BLaER1 treated with 17β-estradiol and CSF1 and Interleukin-3, amounts not matched to agents 10 nM and 100 nM (cell line): ENCODE data around the gene NEO1.

Experiments used
- H3K27ac ChIP-seq, 11 experiments: shearing (Covaris generic); formaldehyde crosslinking; 2 replicates each; pipeline ENCODE4 v1.8.1; 2022
- H3K27me3 ChIP-seq, 11 experiments: shearing (Covaris generic); formaldehyde crosslinking; 2 replicates each; pipeline ENCODE4 v1.8.1; 2022
- H3K36me3 ChIP-seq, 11 experiments: shearing (Covaris generic); formaldehyde crosslinking; 2 replicates each; pipeline ENCODE4 v1.8.1; 2022
- H3K4me1 ChIP-seq, 10 experiments: shearing (Covaris generic); formaldehyde crosslinking; 2 replicates each; pipeline ENCODE4 v1.8.1; 2022
- H3K4me2 ChIP-seq, 11 experiments: shearing (Covaris generic); formaldehyde crosslinking; 2 replicates each; pipeline ENCODE4 v1.8.1; 2022
- H3K4me3 ChIP-seq, 10 experiments: shearing (Covaris generic); formaldehyde crosslinking; 2 replicates each; pipeline ENCODE4 v1.8.1; 2022
- H3K9ac ChIP-seq, 11 experiments: shearing (Covaris generic); formaldehyde crosslinking; 2 replicates each; pipeline ENCODE4 v1.8.1; 2022
- H3K9me3 ChIP-seq, 11 experiments: shearing (Covaris generic); formaldehyde crosslinking; replicated peaks in 1 of 11; 2 replicates each; pipeline ENCODE4 v1.8.1; 2022
- H4K20me1 ChIP-seq, 11 experiments: shearing (Covaris generic); formaldehyde crosslinking; 2 replicates each; pipeline ENCODE4 v1.8.1; 2022
- Cebpa-rat ChIP-seq, 11 experiments: shearing (Covaris generic); IDR thresholded peaks; 2 replicates each; pipeline ENCODE4 v1.8.1; 2022

The NEO1 gene

GRCh38 chr15:73078722-73079121, 26.5 kb downstream of the NEO1 start:
- Histone ChIP-seq H3K27ac (peak overlapping the region in 3 of 11 experiments; percentile 9 to 20 (median 16); a peak in 2 of 22 replicates), H3K4me2 (peak overlapping the region in 10 of 11 experiments; percentile 25 to 77 (median 59); a peak in 17 of 22 replicates), H4K20me1 (peaks cover 0 to 11% (median 0%) of the 10 kb centered on the region in 11 experiments; a peak in 1 of 22 replicates), H3K4me3 (no peak overlapping the region), H3K9me3 (no peaks in the 10 kb centered on the region), H3K4me1 (peaks cover 17 to 72% (median 40%) of the 10 kb centered on the region in 10 experiments), H3K36me3 (no peaks in the 10 kb centered on the region), H3K9ac (0 out of 22 replicates have a peak overlapping the region, but pooled peaks of 2 of the 11 experiments have one; percentile 6 to 18), H3K27me3 (no peaks in the 10 kb centered on the region)
- TF ChIP-seq Cebpa-rat (IDR thresholded peaks at IDR 0.05), result no peak

DNA sequence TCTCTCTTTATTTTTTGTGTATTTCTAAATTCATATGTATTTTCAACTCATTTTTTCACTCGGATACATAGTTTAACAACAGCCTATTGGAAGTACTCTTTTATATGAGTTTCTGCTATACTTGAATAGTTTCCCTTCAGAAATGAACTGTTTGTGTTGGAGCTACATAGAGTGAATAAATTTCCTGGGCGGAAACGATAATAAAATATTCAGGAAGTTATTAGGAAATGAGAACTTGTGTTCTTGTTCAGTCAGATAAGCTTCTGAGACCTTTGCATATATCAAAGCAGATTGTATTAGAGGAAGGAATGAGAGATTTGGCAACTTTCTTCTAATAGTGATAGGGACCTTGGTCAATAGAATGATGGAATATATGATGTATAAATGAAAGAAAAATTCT, 27.3 kb downstream of the NEO1 start:
- Histone ChIP-seq H3K4me3 (no peak overlapping the region), H4K20me1 (peaks cover 0 to 11% (median 0%) of the 10 kb centered on the region in 11 experiments; a peak in 1 of 22 replicates), H3K27me3 (no peaks in the 10 kb centered on the region), H3K36me3 (no peaks in the 10 kb centered on the region), H3K9ac (no peak overlapping the region), H3K9me3 (peaks cover 0 to 3% (median 0%) of the 10 kb centered on the region in 11 experiments; a peak in 1 of 22 replicates), H3K4me2 (peak overlapping the region; percentile 10 to 77 (median 55); a peak in 21 of 22 replicates), H3K4me1 (peaks cover 17 to 72% (median 40%) of the 10 kb centered on the region in 10 experiments), H3K27ac (no peak overlapping the region)
- no peak for TF ChIP-seq Cebpa-rat (IDR thresholded peaks at IDR 0.05)

- no peak for TF ChIP-seq Cebpa-rat (IDR thresholded peaks at IDR 0.05)
Observed at GRCh38 chr15:73081321-73081958, 29.2 kb downstream of the NEO1 start.

DNA sequence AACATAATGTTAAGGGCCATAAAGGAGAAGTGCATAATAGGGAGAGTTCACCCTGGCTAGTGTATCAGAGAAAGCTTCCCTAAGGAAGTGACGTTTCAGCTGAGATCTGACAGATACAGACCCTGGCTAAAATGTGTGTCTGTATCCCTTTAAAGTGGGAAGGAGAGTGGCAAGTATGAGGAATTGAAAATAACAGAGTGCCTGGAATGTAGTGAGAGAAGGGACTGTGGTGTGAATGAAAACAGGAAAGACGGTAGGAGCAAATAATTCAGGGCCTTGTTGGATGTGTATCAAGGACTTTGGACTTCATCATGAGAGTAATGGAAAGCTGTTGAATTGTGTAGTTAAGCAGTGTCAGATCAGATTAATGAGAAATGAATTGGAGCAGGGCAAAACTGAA, 30.5 kb downstream of the NEO1 start:
- TF ChIP-seq Cebpa-rat (IDR thresholded peaks at IDR 0.05), result no peak
- Histone ChIP-seq H3K4me2 (peak overlapping the region in 5 of 11 experiments; percentile 12 to 52 (median 34); a peak in 7 of 22 replicates), H3K36me3 (no peaks in the 10 kb centered on the region), H3K4me3 (no peak overlapping the region), H3K9ac (no peak overlapping the region), H4K20me1 (peaks cover 0 to 5% (median 0%) of the 10 kb centered on the region in 11 experiments; a peak in 1 of 22 replicates), H3K4me1 (peaks cover 17 to 58% (median 29%) of the 10 kb centered on the region in 10 experiments), H3K27ac (peak overlapping the region in 2 of 11 experiments; percentile 25 to 33; a peak in 2 of 22 replicates), H3K27me3 (no peaks in the 10 kb centered on the region), H3K9me3 (peaks cover 0 to 12% (median 6%) of the 10 kb centered on the region in 11 experiments; a peak in 10 of 22 replicates)

More at GRCh38 chr15:73081321-73081958, 29.2 kb downstream of the NEO1 start:
- H3K36me3 ChIP-seq, result no peaks in the 10 kb centered on the region
- H3K9me3 ChIP-seq, result peaks cover 0 to 10% (median 5%) of the 10 kb centered on the region in 11 experiments; a peak in 9 of 22 replicates
- peaks cover 17 to 56% (median 29%) of the 10 kb centered on the region in 10 experiments for H3K4me1 ChIP-seq
- no peak overlapping the region for H3K4me3 ChIP-seq
- no peak overlapping the region for H3K9ac ChIP-seq
- H3K27me3 ChIP-seq, result no peaks in the 10 kb centered on the region
- no peak overlapping the region for H3K27ac ChIP-seq
- peaks cover 0 to 5% (median 0%) of the 10 kb centered on the region in 11 experiments; a peak in 1 of 22 replicates for H4K20me1 ChIP-seq
- no peak overlapping the region for H3K4me2 ChIP-seq

DNA sequence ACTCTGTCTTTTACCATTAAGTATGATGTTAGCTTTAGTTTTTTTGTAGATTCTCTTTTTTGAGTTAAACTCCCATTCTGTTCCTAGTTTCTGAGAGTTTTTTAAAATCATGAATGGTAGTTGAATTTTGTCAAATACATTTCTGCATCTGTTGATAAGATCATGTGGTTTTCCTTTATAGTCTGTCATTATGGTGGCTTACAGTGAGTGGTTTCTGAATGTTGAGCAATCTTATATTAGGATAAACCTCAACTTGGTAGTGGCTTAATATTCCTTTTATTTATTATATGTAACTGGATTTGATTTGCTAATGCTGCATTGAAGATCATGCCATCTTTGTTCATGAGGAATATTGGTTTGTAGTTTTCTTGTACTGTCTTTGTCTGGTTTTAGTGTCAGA, 34.8 kb downstream of the NEO1 start:
- Histone ChIP-seq H3K36me3 (no peaks in the 10 kb centered on the region), H3K27ac (no peak overlapping the region), H3K4me3 (no peak overlapping the region), H3K9ac (no peak overlapping the region), H3K4me2 (no peak overlapping the region), H3K9me3 (peaks cover 0 to 12% (median 6%) of the 10 kb centered on the region in 11 experiments; a peak in 10 of 22 replicates), H3K27me3 (no peaks in the 10 kb centered on the region), H3K4me1 (peaks cover 0 to 17% (median 4%) of the 10 kb centered on the region in 10 experiments; a peak in 9 of 20 replicates), H4K20me1 (0 out of 22 replicates have a peak, but pooled peaks cover 0 to 4% (median 0%) of the 10 kb centered on the region in 11 experiments)
- TF ChIP-seq Cebpa-rat (IDR thresholded peaks at IDR 0.05), result no peak

GRCh38 chr15:73105064-73105463, 52.8 kb downstream of the NEO1 start:
- Histone ChIP-seq H3K27me3 (no peaks in the 10 kb centered on the region), H4K20me1 (no peaks in the 10 kb centered on the region), H3K9me3 (no peaks in the 10 kb centered on the region; a peak in 1 of 22 replicates), H3K4me3 (no peak overlapping the region), H3K36me3 (no peaks in the 10 kb centered on the region), H3K4me1 (no peaks in the 10 kb centered on the region), H3K27ac (no peak overlapping the region), H3K9ac (no peak overlapping the region), H3K4me2 (no peak overlapping the region)
- TF ChIP-seq Cebpa-rat (IDR thresholded peaks at IDR 0.05), result no peak

DNA sequence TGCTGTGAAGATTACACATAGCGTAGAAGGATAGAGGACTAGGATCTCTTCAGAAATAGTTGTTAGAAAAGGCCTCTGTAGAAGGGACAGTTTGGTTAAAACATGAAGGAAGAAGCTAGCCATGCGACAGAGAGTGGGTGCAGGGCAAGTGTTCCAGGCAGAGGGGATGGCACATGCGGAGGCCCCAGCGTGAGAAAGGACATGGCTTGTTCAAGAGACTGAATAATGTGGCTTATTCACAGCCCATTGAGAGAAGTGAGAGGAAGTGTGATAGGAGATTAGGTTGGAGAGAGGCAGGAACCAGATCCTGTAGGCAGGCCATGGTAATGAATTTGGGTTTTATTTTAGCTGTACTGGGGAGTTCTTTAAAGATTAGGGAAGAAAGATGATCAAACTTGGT, 56.4 kb downstream of the NEO1 start:
- no peak for TF ChIP-seq Cebpa-rat (IDR thresholded peaks at IDR 0.05)
- H3K9ac ChIP-seq, result no peak overlapping the region
- H3K9me3 ChIP-seq, result no peaks in the 10 kb centered on the region

DNA sequence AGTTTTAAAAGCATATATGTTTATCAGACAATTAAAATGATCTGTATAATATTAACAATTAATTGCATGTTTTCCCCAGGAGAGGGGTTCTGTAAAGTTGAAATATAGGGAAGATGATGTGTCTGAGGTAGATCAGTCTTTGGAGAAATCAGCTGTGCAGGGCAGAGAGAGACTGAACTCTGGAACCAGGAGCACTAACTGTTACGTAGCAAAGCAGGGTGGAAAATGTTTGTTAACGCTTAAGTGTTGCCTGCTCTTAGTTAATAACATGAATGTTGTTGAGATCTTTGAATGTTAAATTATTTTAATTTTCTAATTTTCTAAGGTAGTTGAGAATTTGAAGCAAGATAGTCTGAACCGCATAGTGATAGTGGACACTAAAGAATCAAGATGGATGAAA, 57.5 kb downstream of the NEO1 start:
- H3K4me3 ChIP-seq, result no peak overlapping the region
- H4K20me1 ChIP-seq, result no peaks in the 10 kb centered on the region
- TF ChIP-seq Cebpa-rat (IDR thresholded peaks at IDR 0.05), result no peak
- H3K4me2 ChIP-seq, result no peak overlapping the region
- no peak overlapping the region for H3K9ac ChIP-seq
- no peaks in the 10 kb centered on the region for H3K36me3 ChIP-seq
- no peaks in the 10 kb centered on the region for H3K27me3 ChIP-seq
- H3K4me1 ChIP-seq, result 0 out of 20 replicates have a peak, but pooled peaks cover 0 to 4% (median 0%) of the 10 kb centered on the region in 10 experiments
- no peaks in the 10 kb centered on the region for H3K9me3 ChIP-seq
- H3K27ac ChIP-seq, result no peak overlapping the region

More for the DNA sequence above, 56.4 kb downstream of the NEO1 start:
- no peaks in the 10 kb centered on the region for H4K20me1 ChIP-seq
- H3K4me1 ChIP-seq, result 0 out of 20 replicates have a peak, but pooled peaks cover 0 to 4% (median 0%) of the 10 kb centered on the region in 10 experiments
- H3K27me3 ChIP-seq, result no peaks in the 10 kb centered on the region
- no peak overlapping the region for H3K4me2 ChIP-seq
- no peak overlapping the region for H3K27ac ChIP-seq
- no peak overlapping the region for H3K4me3 ChIP-seq
- H3K36me3 ChIP-seq, result no peaks in the 10 kb centered on the region

GRCh38 chr15:73110201-73110600, 57.9 kb downstream of the NEO1 start:
- Histone ChIP-seq H3K4me2 (no peak overlapping the region), H3K9ac (no peak overlapping the region), H3K27me3 (no peaks in the 10 kb centered on the region), H3K9me3 (no peaks in the 10 kb centered on the region), H3K4me3 (no peak overlapping the region), H4K20me1 (no peaks in the 10 kb centered on the region), H3K36me3 (no peaks in the 10 kb centered on the region), H3K4me1 (0 out of 20 replicates have a peak, but pooled peaks cover 0 to 4% (median 0%) of the 10 kb centered on the region in 10 experiments), H3K27ac (no peak overlapping the region)
- TF ChIP-seq Cebpa-rat (IDR thresholded peaks at IDR 0.05), result no peak
